ENCODE data around the gene VWA2.

DNA sequence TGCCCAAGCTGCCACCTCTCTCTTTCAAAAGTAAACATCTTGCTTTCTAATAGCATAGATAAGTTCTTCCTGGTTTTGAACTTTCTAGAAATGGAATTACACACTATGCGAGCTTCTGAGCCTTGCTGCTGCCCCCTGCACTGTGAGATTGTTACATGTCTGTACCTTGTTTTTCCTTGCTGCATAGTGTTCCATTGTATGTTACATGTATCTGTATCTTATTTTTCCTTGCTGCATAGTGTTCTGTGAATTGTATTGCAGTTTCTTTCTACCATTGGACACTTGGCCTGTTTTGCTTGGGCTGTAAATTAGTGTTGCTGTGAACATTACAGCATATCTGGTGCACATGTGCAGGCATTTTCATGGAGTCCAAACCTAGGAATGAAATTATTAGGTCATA is 24.0 kb upstream of the VWA2 start:
- TF ChIP-seq, protein P1, sequence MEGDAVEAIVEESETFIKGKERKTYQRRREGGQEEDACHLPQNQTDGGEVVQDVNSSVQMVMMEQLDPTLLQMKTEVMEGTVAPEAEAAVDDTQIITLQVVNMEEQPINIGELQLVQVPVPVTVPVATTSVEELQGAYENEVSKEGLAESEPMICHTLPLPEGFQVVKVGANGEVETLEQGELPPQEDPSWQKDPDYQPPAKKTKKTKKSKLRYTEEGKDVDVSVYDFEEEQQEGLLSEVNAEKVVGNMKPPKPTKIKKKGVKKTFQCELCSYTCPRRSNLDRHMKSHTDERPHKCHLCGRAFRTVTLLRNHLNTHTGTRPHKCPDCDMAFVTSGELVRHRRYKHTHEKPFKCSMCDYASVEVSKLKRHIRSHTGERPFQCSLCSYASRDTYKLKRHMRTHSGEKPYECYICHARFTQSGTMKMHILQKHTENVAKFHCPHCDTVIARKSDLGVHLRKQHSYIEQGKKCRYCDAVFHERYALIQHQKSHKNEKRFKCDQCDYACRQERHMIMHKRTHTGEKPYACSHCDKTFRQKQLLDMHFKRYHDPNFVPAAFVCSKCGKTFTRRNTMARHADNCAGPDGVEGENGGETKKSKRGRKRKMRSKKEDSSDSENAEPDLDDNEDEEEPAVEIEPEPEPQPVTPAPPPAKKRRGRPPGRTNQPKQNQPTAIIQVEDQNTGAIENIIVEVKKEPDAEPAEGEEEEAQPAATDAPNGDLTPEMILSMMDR (IDR thresholded peaks at IDR 0.05): no peak
- TF ChIP-seq POLR2A (IDR thresholded peaks at IDR 0.05): no peak

All from uterus (tissue), 2 donors.